RWPE1 (cell line): ENCODE results near the gene GRID1.

ENCODE experiments used
- CTCF ChIA-PET: fragments of 350-600 bp; sonication (Branson Sonifier 250); formaldehyde crosslinking; extraction: SDS; loops from one replicate; lab custom pipeline; 2021; lab: Yijun Ruan, JAX
- POLR2A ChIA-PET: fragments of 400-600 bp; formaldehyde crosslinking; extraction: SDS; loops from one replicate; lab custom pipeline; 2020; ENCODE audit warnings: antibody characterized with exemption; ENCODE audit not compliant: low non-redundant PET; lab: Yijun Ruan, JAX
- DNase-seq: peaks from one replicate; pipeline ENCODE4 v3.0.0; 2012; ENCODE audit warnings: low spot score
- H3K27ac ChIP-seq: fragments of 450-650 bp; 2 replicates; pipeline ENCODE4 v1.5.1; 2017
- CTCF ChIP-seq: fragments of 450-650 bp; conservative IDR thresholded peaks from 2 replicates; pipeline ENCODE4 v1.5.1; 2017; ENCODE audit warnings: low read depth, mild to moderate bottlenecking

The GRID1 gene

GRCh38 chr10:86023931-86024280 lies 342.7 kb downstream of the GRID1 start:
- ChIA-PET POLR2A (no interaction called here), CTCF (no interaction called here)
- DNase-seq: no peak
- TF ChIP-seq CTCF: no peak
- H3K27ac ChIP-seq: no peak overlapping the region

- no peak for TF ChIP-seq CTCF
- ChIA-PET CTCF (no interaction called here), POLR2A (no interaction called here)
- DNase-seq: no peak
- H3K27ac ChIP-seq: no peak overlapping the region
Measured at GRCh38 chr10:86023336-86023735, 343.3 kb downstream of the GRID1 start.

- no peak for DNase-seq
- ChIA-PET POLR2A (interaction anchor here (0.7 kb wide), 1 partner anchor 16 kb away, joined by 4 read pairs; no protein-coding TSS in a partner anchor), CTCF (interaction anchor here (0.7 kb wide), 1 partner anchor 202 kb away, joined by 4 read pairs; no protein-coding TSS in a partner anchor)
- H3K27ac ChIP-seq: no peak overlapping the region
- TF ChIP-seq CTCF: no peak
Measured at GRCh38 chr10:86022906-86023305, 343.7 kb downstream of the GRID1 start.

- no peak for DNase-seq
- TF ChIP-seq CTCF: no peak
- H3K27ac ChIP-seq: no peak overlapping the region
- ChIA-PET CTCF (interaction anchor here (0.8 kb wide), 1 partner anchor 1121 kb away, joined by 3 read pairs; no protein-coding TSS in a partner anchor), POLR2A (no interaction called here)
Measured at GRCh38 chr10:86020134-86020533, 346.5 kb downstream of the GRID1 start.

- DNase-seq: no peak
- H3K27ac ChIP-seq: no peak overlapping the region
- TF ChIP-seq CTCF: no peak
- CTCF ChIA-PET: interaction anchor here (0.8 kb wide), 1 partner anchor 1120 kb away, joined by 3 read pairs; no protein-coding TSS in a partner anchor
- POLR2A ChIA-PET: no interaction called here
Measured at GRCh38 chr10:86019141-86019540, 347.5 kb downstream of the GRID1 start.

GRCh38 chr10:86018735-86019058 lies 347.9 kb downstream of the GRID1 start:
- POLR2A ChIA-PET: no interaction called here
- TF ChIP-seq CTCF: no peak
- CTCF ChIA-PET: interaction anchor here (0.8 kb wide), 1 partner anchor 14 kb away, joined by 5 read pairs; no protein-coding TSS in a partner anchor
- no peak overlapping the region for H3K27ac ChIP-seq
- DNase-seq: no peak
